DMS 273 (cell line): ENCODE results near the gene PCDHGA12.

ENCODE experiments used
- DNase-seq: peaks from one replicate; lab custom pipeline; 2025; ENCODE audit not compliant: unreplicated experiment; lab: John Stamatoyannopoulos, UW

PCDHGA12 gene

GRCh38 chr5:141439411-141440141, 9.3 kb downstream of the PCDHGA12 start:
- no peak for DNase-seq

GRCh38 chr5:141440341-141440740, 10.0 kb downstream of the PCDHGA12 start:
- DNase-seq, result no peak

GRCh38 chr5:141441571-141442170, 11.4 kb downstream of the PCDHGA12 start:
- no peak for DNase-seq

- no peak for DNase-seq
Measured at GRCh38 chr5:141465351-141465750, 35.0 kb downstream of the PCDHGA12 start.

GRCh38 chr5:141475625-141476131, 45.4 kb downstream of the PCDHGA12 start, which contains the start of gene PCDHGC3:
PCDHGC3 (plus strand) TSS chr5:141475966; CDS start chr5:141476117, 151 bp downstream.
- peak; percentile 99 for DNase-seq

- DNase-seq, result peak; percentile 87
Measured at GRCh38 chr5:141476132-141476911, 46.0 kb downstream of the PCDHGA12 start.

GRCh38 chr5:141477044-141477575, 46.8 kb downstream of the PCDHGA12 start:
- no peak for DNase-seq

- no peak for DNase-seq
Measured at GRCh38 chr5:141477815-141478214, 47.5 kb downstream of the PCDHGA12 start.

- DNase-seq, result peak; percentile 21
Measured at GRCh38 chr5:141478321-141478945, 48.1 kb downstream of the PCDHGA12 start.

GRCh38 chr5:141479776-141480175, 49.5 kb downstream of the PCDHGA12 start:
- DNase-seq, result no peak
